OCI-LY1 (cell line): ENCODE results near the gene IL17RE.

Source experiments
- EZH2 ChIP-seq: fragments of 200-600 bp; sonication (generic), shearing (Covaris generic); IDR thresholded peaks from 2 replicates; pipeline ENCODE4 v1.8.0; 2017; ENCODE audit warnings: borderline replicate concordance, mixed run types, mild to moderate bottlenecking, antibody characterized with exemption, low read length, moderate library complexity, mixed read lengths
- TF ChIP-seq, protein P1 (sequence below): fragments of 200-600 bp; sonication (generic), shearing (Covaris generic); IDR thresholded peaks from 2 replicates; pipeline ENCODE4 v1.5.1; 2017; ENCODE audit warnings: mild to moderate bottlenecking, antibody characterized with exemption, low read length, moderate library complexity, mixed read lengths

DNA sequence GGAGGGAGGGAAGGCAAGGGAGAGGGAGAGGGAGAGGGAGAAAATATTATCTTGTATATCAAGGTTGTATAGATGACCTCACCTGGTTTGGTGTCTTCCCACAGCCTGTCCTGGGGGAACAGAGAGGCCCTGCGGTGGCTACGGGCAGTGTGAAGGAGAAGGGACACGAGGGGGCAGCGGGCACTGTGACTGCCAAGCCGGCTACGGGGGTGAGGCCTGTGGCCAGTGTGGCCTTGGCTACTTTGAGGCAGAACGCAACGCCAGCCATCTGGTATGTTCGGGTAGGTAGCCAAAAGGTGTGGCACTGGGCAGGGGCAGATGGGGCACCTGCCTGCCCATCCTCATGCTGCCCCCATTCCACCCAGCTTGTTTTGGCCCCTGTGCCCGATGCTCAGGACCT lies 38.1 kb downstream of the IL17RE start:
- TF ChIP-seq, protein P1, sequence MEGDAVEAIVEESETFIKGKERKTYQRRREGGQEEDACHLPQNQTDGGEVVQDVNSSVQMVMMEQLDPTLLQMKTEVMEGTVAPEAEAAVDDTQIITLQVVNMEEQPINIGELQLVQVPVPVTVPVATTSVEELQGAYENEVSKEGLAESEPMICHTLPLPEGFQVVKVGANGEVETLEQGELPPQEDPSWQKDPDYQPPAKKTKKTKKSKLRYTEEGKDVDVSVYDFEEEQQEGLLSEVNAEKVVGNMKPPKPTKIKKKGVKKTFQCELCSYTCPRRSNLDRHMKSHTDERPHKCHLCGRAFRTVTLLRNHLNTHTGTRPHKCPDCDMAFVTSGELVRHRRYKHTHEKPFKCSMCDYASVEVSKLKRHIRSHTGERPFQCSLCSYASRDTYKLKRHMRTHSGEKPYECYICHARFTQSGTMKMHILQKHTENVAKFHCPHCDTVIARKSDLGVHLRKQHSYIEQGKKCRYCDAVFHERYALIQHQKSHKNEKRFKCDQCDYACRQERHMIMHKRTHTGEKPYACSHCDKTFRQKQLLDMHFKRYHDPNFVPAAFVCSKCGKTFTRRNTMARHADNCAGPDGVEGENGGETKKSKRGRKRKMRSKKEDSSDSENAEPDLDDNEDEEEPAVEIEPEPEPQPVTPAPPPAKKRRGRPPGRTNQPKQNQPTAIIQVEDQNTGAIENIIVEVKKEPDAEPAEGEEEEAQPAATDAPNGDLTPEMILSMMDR = no peak
- no peak for TF ChIP-seq EZH2
